Effector memory CD8-positive, alpha-beta T cell (primary cell): ENCODE data around the gene ARSJ.

ENCODE experiments used
- ATAC-seq: fragments of 150-1000 bp; cut with Tn5 transposase; replicated peaks from 2 replicates; pipeline ENCODE4 v1.10.0; 2021; ENCODE audit warnings: mild to moderate bottlenecking, moderate library complexity
- DNase-seq, 3 experiments: peaks; one replicate each; pipeline ENCODE4 v3.0.0; 2021
- H3K27ac Mint-ChIP-seq, 2 donors: one replicate each; pipeline ENCODE4 v1.8.0; 2022; ENCODE audit warnings: mild to moderate bottlenecking in 2 of 2, mixed read lengths in 2 of 2, moderate library complexity in 2 of 2
- H3K27me3 Mint-ChIP-seq, 2 donors: one replicate each; pipeline ENCODE4 v1.8.0; 2022; ENCODE audit warnings: mixed read lengths in 2 of 2
- H3K36me3 Mint-ChIP-seq: one replicate; pipeline ENCODE4 v1.8.0; 2022; ENCODE audit warnings: mild to moderate bottlenecking, moderate library complexity, mixed read lengths; ENCODE audit not compliant: insufficient read depth
- H3K4me1 Mint-ChIP-seq, 2 donors: one replicate each; pipeline ENCODE4 v1.8.0; 2022; ENCODE audit warnings: low read depth in 2 of 2, mixed read lengths in 2 of 2
- H3K4me3 Mint-ChIP-seq, 2 donors: one replicate each; pipeline ENCODE4 v1.8.0; 2022; ENCODE audit warnings: mild to moderate bottlenecking in 2 of 2, mixed read lengths in 2 of 2, moderate library complexity in 2 of 2
- H3K9me3 Mint-ChIP-seq, 2 donors: one replicate each; pipeline ENCODE4 v1.8.0; 2022; ENCODE audit warnings: mixed read lengths in 2 of 2

The ARSJ gene

GRCh38 chr4:113899271-113900070 lies 80.0 kb downstream of the ARSJ start:
- peak in 1 of 3 experiments; percentile 10 for DNase-seq
- Mint-ChIP-seq H3K4me1 (peaks cover 27 to 29% of the 10 kb centered on the region in 2 donors), H3K27me3 (no peaks in the 10 kb centered on the region), H3K4me3 (peak overlapping the region; percentile 33 to 41), H3K36me3 (no peaks in the 10 kb centered on the region), H3K9me3 (no peaks in the 10 kb centered on the region), H3K27ac (peak overlapping the region; percentile 52 to 67)
- ATAC-seq: peak; percentile 71

- DNase-seq: no peak
Observed at GRCh38 chr4:113893546-113893945, 85.9 kb downstream of the ARSJ start.

GRCh38 chr4:113888006-113888405 lies 91.4 kb downstream of the ARSJ start:
- no peak for DNase-seq
- Mint-ChIP-seq H3K4me3 (no peak overlapping the region), H3K27me3 (peaks cover 6 to 18% of the 10 kb centered on the region in 2 donors), H3K27ac (no peak overlapping the region), H3K9me3 (no peaks in the 10 kb centered on the region), H3K36me3 (no peaks in the 10 kb centered on the region), H3K4me1 (no peaks in the 10 kb centered on the region)
- no peak for ATAC-seq

More at GRCh38 chr4:113893546-113893945, 85.9 kb downstream of the ARSJ start:
- no peak overlapping the region for H3K4me3 Mint-ChIP-seq
- peaks cover 6 to 9% of the 10 kb centered on the region in 2 donors for H3K27me3 Mint-ChIP-seq
- no peaks in the 10 kb centered on the region for H3K36me3 Mint-ChIP-seq
- H3K9me3 Mint-ChIP-seq: no peaks in the 10 kb centered on the region
- ATAC-seq: no peak
- H3K4me1 Mint-ChIP-seq: peaks cover 3 to 7% of the 10 kb centered on the region in 2 donors
- no peak overlapping the region for H3K27ac Mint-ChIP-seq

- Mint-ChIP-seq H3K27ac (no peak overlapping the region), H3K4me1 (peaks cover 0 to 3% of the 10 kb centered on the region in 2 donors), H3K36me3 (no peaks in the 10 kb centered on the region), H3K27me3 (peaks cover 10 to 18% of the 10 kb centered on the region in 2 donors), H3K4me3 (no peak overlapping the region), H3K9me3 (no peaks in the 10 kb centered on the region)
- DNase-seq (no peak), ATAC-seq (no peak)
Observed at GRCh38 chr4:113885291-113885690, 94.2 kb downstream of the ARSJ start.

GRCh38 chr4:113884655-113885054 lies 94.8 kb downstream of the ARSJ start:
- no peak for ATAC-seq
- H3K27ac Mint-ChIP-seq: no peak overlapping the region
- no peaks in the 10 kb centered on the region for H3K36me3 Mint-ChIP-seq

DNA sequence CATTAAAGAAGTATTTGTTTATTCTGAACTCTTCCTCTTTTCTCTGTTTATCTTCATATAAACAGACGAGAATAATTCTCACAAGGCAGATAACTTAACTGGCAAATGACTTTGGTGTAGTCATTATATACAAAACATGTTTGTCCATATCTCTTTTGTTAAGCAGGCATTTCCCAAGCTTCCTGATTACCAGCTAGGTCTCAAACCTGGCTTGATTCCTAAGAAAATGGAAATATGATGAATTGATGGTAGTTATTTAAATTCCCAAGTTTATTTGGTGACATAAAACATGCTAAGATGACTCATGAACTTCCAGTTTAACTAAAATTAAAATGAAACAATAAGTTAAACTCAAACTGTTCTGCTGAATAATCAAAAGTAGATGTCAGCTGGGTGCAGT lies 96.8 kb downstream of the ARSJ start:
- Mint-ChIP-seq H3K27me3 (peaks cover 9 to 15% of the 10 kb centered on the region in 2 donors), H3K27ac (no peak overlapping the region), H3K4me3 (no peak overlapping the region), H3K4me1 (peaks cover 0 to 3% of the 10 kb centered on the region in 2 donors), H3K9me3 (no peaks in the 10 kb centered on the region), H3K36me3 (no peaks in the 10 kb centered on the region)
- DNase-seq (no peak), ATAC-seq (no peak)

More at GRCh38 chr4:113884655-113885054, 94.8 kb downstream of the ARSJ start:
- H3K27me3 Mint-ChIP-seq: peaks cover 8 to 13% of the 10 kb centered on the region in 2 donors
- DNase-seq: no peak
- peaks cover 0 to 3% of the 10 kb centered on the region in 2 donors for H3K4me1 Mint-ChIP-seq
- H3K4me3 Mint-ChIP-seq: no peak overlapping the region
- H3K9me3 Mint-ChIP-seq: no peaks in the 10 kb centered on the region

GRCh38 chr4:113881256-113881655 lies 98.2 kb downstream of the ARSJ start:
- no peaks in the 10 kb centered on the region for H3K36me3 Mint-ChIP-seq
- H3K27ac Mint-ChIP-seq: no peak overlapping the region
- no peak for ATAC-seq
- no peak for DNase-seq
- no peak overlapping the region for H3K4me3 Mint-ChIP-seq
- peaks cover 5 to 15% of the 10 kb centered on the region in 2 donors for H3K27me3 Mint-ChIP-seq
- no peaks in the 10 kb centered on the region for H3K9me3 Mint-ChIP-seq
- peaks cover 0 to 3% of the 10 kb centered on the region in 2 donors for H3K4me1 Mint-ChIP-seq

DNA sequence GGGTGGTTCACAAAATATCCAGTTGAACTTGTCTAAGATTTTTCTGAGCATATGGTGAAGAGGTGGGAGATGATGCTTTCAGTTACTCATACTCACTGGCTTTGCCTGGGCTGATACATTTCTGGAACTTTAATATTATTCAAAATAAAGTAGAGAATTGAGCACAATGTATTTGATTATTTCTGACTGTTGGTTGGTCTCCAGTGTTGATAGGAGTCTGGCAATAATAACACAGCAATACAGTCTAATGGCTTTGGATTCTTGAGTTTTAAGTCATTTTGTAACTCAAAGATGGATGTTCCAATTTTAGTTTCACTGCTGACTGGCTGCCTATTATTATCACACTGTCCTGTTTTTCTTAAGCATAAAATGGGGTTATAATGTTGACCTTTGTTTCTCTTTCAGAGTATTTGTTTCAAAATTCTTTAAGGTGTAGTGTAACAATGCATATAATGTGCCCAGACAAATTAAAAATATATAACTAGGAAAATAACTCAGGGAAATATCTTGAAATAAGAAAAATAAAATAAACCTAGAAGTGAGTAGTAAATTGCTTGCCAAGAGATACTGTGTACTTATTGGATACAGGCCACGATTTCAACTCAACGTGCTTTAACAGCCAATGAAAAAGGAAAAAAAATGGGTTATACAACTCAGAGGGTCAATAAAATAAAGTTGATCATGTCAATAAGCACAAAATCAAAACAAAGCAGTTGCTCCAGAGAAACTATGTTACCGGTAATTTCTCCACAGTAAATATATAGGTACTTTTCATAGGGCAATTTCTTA lies 99.0 kb downstream of the ARSJ start:
- no peaks in the 10 kb centered on the region for H3K36me3 Mint-ChIP-seq
- H3K27me3 Mint-ChIP-seq: peaks cover 0 to 15% of the 10 kb centered on the region in 2 donors
- no peaks in the 10 kb centered on the region for H3K9me3 Mint-ChIP-seq
- DNase-seq (no peak), ATAC-seq (no peak)
- no peak overlapping the region for H3K27ac Mint-ChIP-seq
- peaks cover 0 to 3% of the 10 kb centered on the region in 2 donors for H3K4me1 Mint-ChIP-seq
- H3K4me3 Mint-ChIP-seq: no peak overlapping the region

GRCh38 chr4:113878668-113879067 lies 100.8 kb downstream of the ARSJ start:
- Mint-ChIP-seq H3K9me3 (no peaks in the 10 kb centered on the region), H3K27ac (no peak overlapping the region), H3K36me3 (no peaks in the 10 kb centered on the region), H3K4me3 (no peak overlapping the region), H3K4me1 (peaks cover 3% of the 10 kb centered on the region in 2 donors), H3K27me3 (peaks cover 0 to 15% of the 10 kb centered on the region in 2 donors)
- no peak for DNase-seq
- no peak for ATAC-seq

- Mint-ChIP-seq H3K4me3 (no peak overlapping the region), H3K27ac (no peak overlapping the region), H3K4me1 (peaks cover 0 to 5% of the 10 kb centered on the region in 2 donors), H3K9me3 (no peaks in the 10 kb centered on the region), H3K36me3 (no peaks in the 10 kb centered on the region), H3K27me3 (peaks cover 0 to 7% of the 10 kb centered on the region in 2 donors)
- DNase-seq (no peak), ATAC-seq (no peak)
Observed at GRCh38 chr4:113874480-113874879, 105.0 kb downstream of the ARSJ start.

DNA sequence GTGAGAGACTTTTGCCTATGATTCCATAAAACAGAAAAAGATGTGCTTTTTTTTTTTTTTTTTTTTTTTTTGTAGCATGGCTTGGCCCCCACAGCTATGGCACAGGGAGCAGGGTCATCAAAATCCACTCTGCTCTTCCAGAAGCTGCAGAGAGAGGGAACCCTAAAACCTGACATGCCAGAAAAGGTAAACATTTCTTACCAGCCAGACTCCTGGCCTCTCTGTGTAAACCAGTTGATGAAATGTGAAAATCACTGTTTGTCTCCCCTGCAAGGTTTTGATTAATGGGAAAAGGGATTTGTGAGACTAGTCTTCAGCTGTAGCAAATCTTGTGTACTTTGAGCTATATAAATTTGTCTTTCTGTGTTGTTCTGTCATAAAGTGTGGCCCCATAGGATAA lies 105.9 kb downstream of the ARSJ start:
- no peak overlapping the region for H3K4me3 Mint-ChIP-seq
- H3K36me3 Mint-ChIP-seq: no peaks in the 10 kb centered on the region
- ATAC-seq (no peak), DNase-seq (no peak)
- no peak overlapping the region for H3K27ac Mint-ChIP-seq
- peaks cover 0 to 5% of the 10 kb centered on the region in 2 donors for H3K4me1 Mint-ChIP-seq
- H3K27me3 Mint-ChIP-seq: no peaks in the 10 kb centered on the region
- H3K9me3 Mint-ChIP-seq: no peaks in the 10 kb centered on the region

GRCh38 chr4:113872426-113873260 lies 106.8 kb downstream of the ARSJ start:
- Mint-ChIP-seq H3K9me3 (no peaks in the 10 kb centered on the region), H3K27me3 (no peaks in the 10 kb centered on the region), H3K27ac (no peak overlapping the region), H3K36me3 (no peaks in the 10 kb centered on the region), H3K4me3 (no peak overlapping the region), H3K4me1 (peaks cover 0 to 5% of the 10 kb centered on the region in 2 donors)
- ATAC-seq (no peak), DNase-seq (no peak)

- DNase-seq (no peak), ATAC-seq (no peak)
- no peaks in the 10 kb centered on the region for H3K9me3 Mint-ChIP-seq
- H3K4me1 Mint-ChIP-seq: peaks cover 0 to 5% of the 10 kb centered on the region in 2 donors
- H3K27me3 Mint-ChIP-seq: no peaks in the 10 kb centered on the region
- no peak overlapping the region for H3K4me3 Mint-ChIP-seq
- no peak overlapping the region for H3K27ac Mint-ChIP-seq
- H3K36me3 Mint-ChIP-seq: no peaks in the 10 kb centered on the region
Observed at GRCh38 chr4:113871080-113871479, 108.4 kb downstream of the ARSJ start.
